A673 (cell line): ENCODE results near the gene LRP1. TPM values are rescaled to one million over a fixed set of nuclear protein-coding genes. Genes with fewer than 3 reads are reported as not detected.

Source experiments
- BruUV-seq: library from RNA; stranded (reverse); fragments of 400-500 nt; replicated peaks from 2 replicates; lab custom pipeline; 2021; lab: Mats Ljungman, UMichigan
- CTCF ChIA-PET: fragments of 300-600 bp; sonication (Branson Sonifier 250); formaldehyde crosslinking; loops from one replicate; lab custom pipeline; 2022; ENCODE audit warnings: antibody characterized with exemption; lab: Charles Lee
- POLR2A ChIA-PET: fragments of 300-600 bp; sonication (Branson Sonifier 250); formaldehyde crosslinking; loops from one replicate; lab custom pipeline; 2022; ENCODE audit warnings: antibody characterized with exemption; ENCODE audit not compliant: low non-redundant PET; lab: Charles Lee
- DNase-seq: peaks from one replicate; pipeline ENCODE4 v3.0.0-alpha.2; 2015; ENCODE audit warnings: low spot score
- H3K27ac ChIP-seq: fragments of 200-600 bp; sonication (generic); 2 replicates; pipeline ENCODE4 v1.5.1; 2016; ENCODE audit warnings: mixed run types, low read depth, mild to moderate bottlenecking, mixed read lengths, antibody characterized with exemption, low read length; ENCODE audit not compliant: poor library complexity, severe bottlenecking
- H3K27me3 ChIP-seq: fragments of 200-600 bp; sonication (generic); replicated peaks from 2 replicates; pipeline ENCODE4 v1.6.1; 2017; ENCODE audit warnings: mixed run types, low read depth, mild to moderate bottlenecking, mixed read lengths, antibody characterized with exemption, low read length; ENCODE audit not compliant: insufficient read depth, poor library complexity
- H3K36me3 ChIP-seq: fragments of 200-600 bp; sonication (generic); 2 replicates; pipeline ENCODE4 v1.6.1; 2016; ENCODE audit warnings: mixed run types, mild to moderate bottlenecking, mixed read lengths, antibody characterized with exemption, low read length; ENCODE audit not compliant: insufficient read depth, poor library complexity, severe bottlenecking
- H3K4me1 ChIP-seq: fragments of 200-600 bp; sonication (generic); 2 replicates; pipeline ENCODE4 v1.6.1; 2017; ENCODE audit warnings: mixed run types, mild to moderate bottlenecking, mixed read lengths, antibody characterized with exemption, low read length; ENCODE audit not compliant: insufficient read depth, poor library complexity, severe bottlenecking
- H3K4me3 ChIP-seq: fragments of 200-600 bp; sonication (generic); 2 replicates; pipeline ENCODE4 v1.5.1; 2016; ENCODE audit warnings: low read depth, mixed run types, mild to moderate bottlenecking, mixed read lengths, low read length; ENCODE audit not compliant: poor library complexity, severe bottlenecking
- H3K9me3 ChIP-seq: fragments of 200-600 bp; sonication (generic); 2 replicates; pipeline ENCODE4 v1.6.1; 2016; ENCODE audit warnings: mixed run types, low read depth, mild to moderate bottlenecking, mixed read lengths, antibody characterized with exemption, low read length; ENCODE audit not compliant: poor library complexity, severe bottlenecking
- EZH2 ChIP-seq: fragments of 200-600 bp; sonication (generic); IDR thresholded peaks from 2 replicates; pipeline ENCODE4 v1.6.1; 2017; ENCODE audit warnings: borderline replicate concordance, low read depth, mild to moderate bottlenecking, mixed read lengths, antibody characterized with exemption, low read length; ENCODE audit not compliant: poor library complexity, severe bottlenecking
- intact Hi-C: fragments of 100-400 bp; cut with micrococcal nuclease; formaldehyde crosslinking; loops from one replicate; pipeline ENCODE4 v1.10.0; 2022; ENCODE audit not compliant: unreplicated experiment
- total RNA-seq: library from RNA; stranded (reverse); gene quantifications from 2 replicates; pipeline ENCODE4 v1.2.3, GENCODE V29; 2021
- TF ChIP-seq, protein P1 (sequence below): fragments of 300-800, 200-600 bp; sonication (generic); conservative IDR thresholded peaks from 2 replicates; pipeline ENCODE4 v1.5.1; 2017; ENCODE audit warnings: low read depth, mild to moderate bottlenecking, antibody characterized with exemption, low read length, moderate library complexity, mixed read lengths

Gene LRP1
- total RNA-seq, 1 experiment from 2014 or later: 31.0 TPM

DNA sequence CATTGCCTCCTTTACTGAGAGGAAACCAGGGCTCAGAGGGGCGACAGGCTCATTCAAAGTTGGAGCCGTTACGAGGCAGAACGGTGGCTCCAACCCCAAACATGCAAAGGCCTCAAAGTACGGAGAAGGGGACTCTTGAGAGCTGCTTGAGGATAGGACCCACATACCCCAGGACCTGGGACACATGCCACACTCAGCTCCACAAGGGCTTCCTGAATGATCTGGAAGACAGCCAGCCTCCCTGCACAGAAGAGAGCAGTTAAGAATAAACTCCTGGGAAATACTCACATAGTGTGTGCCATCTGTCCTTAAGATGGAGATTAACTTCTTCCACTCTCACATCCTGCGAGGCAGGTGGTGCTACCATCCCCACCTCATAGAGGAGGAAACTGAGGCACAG, 61.8 kb downstream of the LRP1 start:
- Histone ChIP-seq H3K27me3 (no peaks in the 10 kb centered on the region), H3K9me3 (no peaks in the 10 kb centered on the region), H3K27ac (peak overlapping the region; percentile 59), H3K36me3 (peaks cover 13% of the 10 kb centered on the region), H3K4me3 (no peak overlapping the region), H3K4me1 (peaks cover 11% of the 10 kb centered on the region)
- intact Hi-C loops: no loop called here
- ChIA-PET POLR2A (no interaction called here), CTCF (no interaction called here)
- no peak for TF ChIP-seq EZH2
- TF ChIP-seq, protein P1, sequence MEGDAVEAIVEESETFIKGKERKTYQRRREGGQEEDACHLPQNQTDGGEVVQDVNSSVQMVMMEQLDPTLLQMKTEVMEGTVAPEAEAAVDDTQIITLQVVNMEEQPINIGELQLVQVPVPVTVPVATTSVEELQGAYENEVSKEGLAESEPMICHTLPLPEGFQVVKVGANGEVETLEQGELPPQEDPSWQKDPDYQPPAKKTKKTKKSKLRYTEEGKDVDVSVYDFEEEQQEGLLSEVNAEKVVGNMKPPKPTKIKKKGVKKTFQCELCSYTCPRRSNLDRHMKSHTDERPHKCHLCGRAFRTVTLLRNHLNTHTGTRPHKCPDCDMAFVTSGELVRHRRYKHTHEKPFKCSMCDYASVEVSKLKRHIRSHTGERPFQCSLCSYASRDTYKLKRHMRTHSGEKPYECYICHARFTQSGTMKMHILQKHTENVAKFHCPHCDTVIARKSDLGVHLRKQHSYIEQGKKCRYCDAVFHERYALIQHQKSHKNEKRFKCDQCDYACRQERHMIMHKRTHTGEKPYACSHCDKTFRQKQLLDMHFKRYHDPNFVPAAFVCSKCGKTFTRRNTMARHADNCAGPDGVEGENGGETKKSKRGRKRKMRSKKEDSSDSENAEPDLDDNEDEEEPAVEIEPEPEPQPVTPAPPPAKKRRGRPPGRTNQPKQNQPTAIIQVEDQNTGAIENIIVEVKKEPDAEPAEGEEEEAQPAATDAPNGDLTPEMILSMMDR: no peak
- no TSS peak for BruUV-seq
- DNase-seq: peak; percentile 77

DNA sequence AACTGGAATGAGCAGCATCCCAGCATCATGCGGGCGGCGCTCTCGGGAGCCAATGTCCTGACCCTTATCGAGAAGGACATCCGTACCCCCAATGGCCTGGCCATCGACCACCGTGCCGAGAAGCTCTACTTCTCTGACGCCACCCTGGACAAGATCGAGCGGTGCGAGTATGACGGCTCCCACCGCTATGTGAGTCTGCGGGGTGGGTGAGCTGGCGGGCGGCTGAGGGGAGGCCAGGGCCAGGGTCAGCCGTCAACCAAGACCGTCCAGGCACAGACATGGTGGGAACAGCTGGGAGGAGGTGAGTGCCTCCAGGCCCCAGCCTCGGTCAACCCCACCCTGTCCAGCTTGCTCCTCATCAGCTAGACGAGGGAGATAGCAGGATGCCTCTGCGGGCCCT, 62.5 kb downstream of the LRP1 start:
- Histone ChIP-seq H3K9me3 (no peaks in the 10 kb centered on the region), H3K27ac (no peak overlapping the region), H3K36me3 (peaks cover 10% of the 10 kb centered on the region), H3K27me3 (no peaks in the 10 kb centered on the region), H3K4me1 (peaks cover 11% of the 10 kb centered on the region), H3K4me3 (no peak overlapping the region)
- TF ChIP-seq EZH2: no peak
- TF ChIP-seq, protein P1: no peak
- no peak for DNase-seq
- no TSS peak for BruUV-seq
- ChIA-PET POLR2A (no interaction called here), CTCF (no interaction called here)
- intact Hi-C loops: no loop called here

DNA sequence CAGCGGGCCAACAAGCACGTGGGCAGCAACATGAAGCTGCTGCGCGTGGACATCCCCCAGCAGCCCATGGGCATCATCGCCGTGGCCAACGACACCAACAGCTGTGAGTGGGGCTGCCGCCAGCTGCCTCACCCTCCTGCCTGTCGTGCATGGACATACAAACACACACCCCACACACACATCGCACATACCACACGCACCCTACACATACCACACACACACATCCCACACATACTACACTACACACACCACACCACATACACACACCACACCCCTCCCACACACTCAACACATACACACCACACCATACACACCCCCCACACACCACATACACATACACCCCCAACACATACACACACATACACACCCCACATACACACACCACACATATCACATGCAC, 63.1 kb downstream of the LRP1 start:
- Histone ChIP-seq H3K27ac (no peak overlapping the region), H3K4me3 (no peak overlapping the region), H3K4me1 (peaks cover 11% of the 10 kb centered on the region), H3K9me3 (no peaks in the 10 kb centered on the region), H3K27me3 (no peaks in the 10 kb centered on the region), H3K36me3 (peaks cover 10% of the 10 kb centered on the region)
- TF ChIP-seq EZH2: no peak
- TF ChIP-seq, protein P1: no peak
- ChIA-PET POLR2A (no interaction called here), CTCF (no interaction called here)
- no TSS peak for BruUV-seq
- intact Hi-C loops: no loop called here
- DNase-seq: no peak
